HG02678 (cell line): ENCODE results near the gene CUEDC1.
"Not testable (repeated sequence)": the region's sequence is repeated elsewhere in the genome, so short reads cannot be mapped to it uniquely, and the experiment has no call there.

ENCODE experiments used
- ATAC-seq: cut with Tn5 transposase; IDR thresholded peaks from one replicate; pipeline ENCODE4 v1.9.1; 2021; ENCODE audit warnings: mild to moderate bottlenecking, moderate library complexity; ENCODE audit not compliant: unreplicated experiment

The CUEDC1 gene

DNA sequence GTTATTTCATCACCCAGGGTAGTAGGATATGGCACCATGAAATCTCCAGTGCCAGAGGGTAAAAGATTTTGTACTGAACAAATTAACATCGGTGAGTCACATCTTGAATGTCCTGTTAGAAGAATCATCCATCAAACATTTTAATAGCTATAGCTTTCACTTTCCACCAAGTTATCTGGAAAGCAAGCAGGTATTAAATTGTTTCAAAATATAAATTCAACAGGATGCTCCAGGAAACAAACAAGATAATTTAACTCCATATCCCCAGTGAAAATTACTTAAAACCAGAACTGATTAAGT is 30.4 kb upstream of the CUEDC1 start:
- ATAC-seq = no peak

DNA sequence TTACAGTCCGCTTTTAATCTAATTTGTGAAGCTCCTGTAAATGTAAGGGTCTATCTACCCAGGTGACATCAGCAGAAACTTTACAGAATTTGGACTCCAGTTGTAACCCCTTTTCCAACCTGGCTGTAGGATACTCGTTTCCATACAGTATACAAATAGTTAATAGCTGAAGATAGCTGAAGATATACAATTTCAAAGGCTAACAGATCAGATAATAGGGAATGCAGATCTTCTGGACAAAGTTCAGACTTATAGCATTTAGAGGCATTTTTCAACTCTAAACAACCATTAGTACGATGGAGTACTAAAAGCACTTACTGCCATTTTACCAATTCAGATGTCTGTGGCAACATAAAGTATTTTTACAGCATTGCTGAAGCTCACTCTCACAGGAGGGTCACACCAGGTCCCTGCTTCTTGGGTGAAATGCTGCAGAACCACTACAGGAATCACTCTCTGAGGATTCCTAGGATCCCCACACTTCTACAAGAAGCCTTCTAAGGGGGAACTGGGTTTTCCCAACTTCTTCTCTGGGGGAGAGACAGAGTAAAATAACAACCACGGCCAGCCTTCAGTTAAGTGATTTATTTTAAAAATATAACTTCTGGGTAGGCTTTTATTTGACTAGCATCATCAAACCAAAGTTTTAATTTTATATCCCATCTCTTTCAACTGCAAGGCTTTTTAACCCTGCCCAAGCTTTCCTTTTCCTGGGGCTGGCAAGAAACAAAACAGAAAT is 29.9 kb upstream of the CUEDC1 start:
- no peak for ATAC-seq

DNA sequence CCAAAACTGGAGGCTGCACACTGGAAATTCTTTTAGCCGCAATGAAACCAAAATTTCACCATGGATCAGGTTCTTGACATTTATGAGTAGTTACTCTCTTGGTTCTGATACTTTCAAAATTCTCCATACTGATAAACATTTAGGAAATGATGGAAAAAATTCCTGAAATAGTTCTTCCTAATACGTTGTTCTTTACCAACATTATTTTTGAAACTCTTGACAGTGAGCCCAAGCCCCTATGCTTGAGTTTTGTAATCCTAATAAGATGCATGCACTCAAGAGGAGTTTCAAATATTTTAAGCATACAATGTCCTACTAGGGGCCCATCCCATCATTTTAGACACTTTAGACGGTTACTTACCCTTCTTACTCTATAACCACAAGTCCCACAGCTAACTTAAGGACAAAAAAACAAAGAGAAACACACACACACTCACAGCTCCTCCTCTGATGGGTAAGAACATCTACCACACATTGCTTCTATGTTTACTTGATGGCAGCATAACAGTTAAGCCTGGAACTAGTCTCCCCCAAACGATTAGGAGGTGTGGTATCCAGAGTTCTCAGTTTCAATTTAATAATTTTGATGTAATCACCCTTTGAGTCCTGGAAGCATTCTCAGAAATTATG is 29.2 kb upstream of the CUEDC1 start:
- no peak for ATAC-seq

DNA sequence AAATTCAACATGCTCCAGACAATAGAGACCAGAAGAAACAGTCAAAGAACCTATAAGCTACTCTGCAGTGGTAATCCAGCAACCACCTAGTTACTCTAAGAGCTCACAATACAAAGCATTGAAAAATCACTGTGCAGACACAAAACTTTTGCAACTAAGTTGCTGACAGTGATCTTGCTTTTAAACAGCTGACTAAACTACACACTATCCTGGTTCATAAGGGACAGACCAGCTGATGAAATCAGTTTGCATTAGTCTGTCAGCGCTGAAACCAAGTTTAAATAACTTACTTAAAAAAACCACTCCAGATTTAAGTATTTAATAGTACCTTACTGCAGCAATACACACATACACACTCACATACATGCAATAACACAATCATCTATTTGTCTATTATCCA is 28.2 kb upstream of the CUEDC1 start:
- ATAC-seq = no peak

DNA sequence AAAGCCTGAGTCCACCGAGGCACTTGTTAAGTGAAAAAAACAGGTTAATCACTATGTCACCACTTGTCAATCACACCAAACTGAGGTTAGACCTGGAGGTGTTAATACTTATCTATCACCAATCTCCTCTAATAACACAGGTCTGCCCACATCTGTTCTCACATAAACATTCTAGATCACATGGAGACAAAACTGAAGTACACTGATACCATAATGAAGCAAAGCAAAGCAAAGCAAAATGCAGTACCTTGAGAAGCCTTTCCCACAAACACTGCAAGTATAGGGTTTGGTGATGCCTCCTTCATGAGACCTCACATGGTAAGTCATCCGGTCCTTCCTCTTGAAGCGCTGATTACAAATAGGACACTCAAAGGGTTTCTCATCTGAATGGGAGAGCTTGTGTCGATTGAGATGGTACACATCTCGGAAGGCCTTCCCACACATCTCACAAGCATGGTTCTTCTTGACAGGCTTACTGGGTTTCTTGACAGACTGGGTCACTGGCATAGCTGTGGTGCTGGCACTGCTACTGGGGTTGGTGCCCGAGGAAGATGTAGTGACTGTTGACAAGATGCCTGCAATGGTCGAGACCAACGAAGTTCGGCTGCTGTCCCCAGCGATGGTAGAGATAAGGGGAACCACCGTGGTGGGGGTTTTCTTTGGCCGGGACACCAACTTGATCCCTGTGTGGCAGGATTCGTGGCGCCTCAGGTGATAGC is 27.4 kb upstream of the CUEDC1 start:
- ATAC-seq = no peak

DNA sequence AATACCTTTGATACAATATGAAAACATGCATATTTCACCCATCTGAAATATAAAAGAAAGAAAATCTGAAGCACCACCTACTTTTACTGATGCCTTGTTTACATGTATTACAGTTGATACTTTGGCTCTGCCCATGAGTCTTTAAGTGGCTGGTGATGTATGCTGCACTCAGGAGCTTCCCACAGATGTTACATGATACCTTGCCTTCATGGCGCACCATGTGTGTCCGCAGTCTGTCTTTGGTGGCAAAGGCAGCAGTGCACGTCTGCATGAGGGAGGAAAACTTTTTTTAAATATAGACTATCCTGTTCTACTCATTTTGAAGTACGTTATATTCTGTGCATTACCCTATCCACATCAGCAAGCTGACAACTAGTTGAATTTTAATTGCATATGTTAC is 25.3 kb upstream of the CUEDC1 start:
- ATAC-seq = no peak

DNA sequence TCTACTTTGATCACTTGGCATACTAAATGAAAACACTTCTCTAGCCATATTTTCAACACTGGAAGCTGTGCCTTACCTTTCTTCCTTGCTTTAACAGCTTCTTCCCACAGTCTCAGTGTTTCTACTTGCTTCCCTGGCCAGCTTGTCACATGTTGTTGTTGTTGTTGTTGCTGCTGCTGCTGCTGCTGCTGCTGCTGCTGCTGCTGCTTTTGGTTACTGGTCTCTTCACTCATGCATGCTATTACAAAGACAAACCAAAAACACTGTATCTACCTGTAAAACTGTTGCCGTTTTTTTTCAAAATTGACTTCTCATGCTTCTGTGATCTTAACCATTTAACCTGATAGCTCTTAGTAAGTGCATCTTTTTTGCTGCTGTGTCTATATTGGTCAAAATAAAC is 23.9 kb upstream of the CUEDC1 start:
- ATAC-seq = no peak

DNA sequence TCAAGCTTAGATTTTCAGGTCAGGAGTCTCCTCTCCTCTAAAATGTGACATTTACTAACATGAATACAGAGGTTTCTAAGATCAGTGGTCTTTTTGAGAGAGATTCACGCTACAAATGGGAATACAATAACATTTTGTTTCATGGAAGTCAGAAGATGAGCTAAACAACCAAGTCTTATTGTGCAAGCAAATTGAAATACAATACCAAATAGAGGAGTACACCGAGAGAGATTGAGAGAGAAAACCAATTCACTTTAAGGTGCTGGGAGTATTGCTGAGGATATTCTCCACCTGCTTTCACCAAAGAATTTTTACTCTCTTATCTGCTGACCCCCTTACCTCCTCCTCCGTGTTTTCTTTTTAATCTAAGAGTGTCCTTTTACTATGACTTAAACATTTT is 21.4 kb upstream of the CUEDC1 start:
- ATAC-seq = no peak

DNA sequence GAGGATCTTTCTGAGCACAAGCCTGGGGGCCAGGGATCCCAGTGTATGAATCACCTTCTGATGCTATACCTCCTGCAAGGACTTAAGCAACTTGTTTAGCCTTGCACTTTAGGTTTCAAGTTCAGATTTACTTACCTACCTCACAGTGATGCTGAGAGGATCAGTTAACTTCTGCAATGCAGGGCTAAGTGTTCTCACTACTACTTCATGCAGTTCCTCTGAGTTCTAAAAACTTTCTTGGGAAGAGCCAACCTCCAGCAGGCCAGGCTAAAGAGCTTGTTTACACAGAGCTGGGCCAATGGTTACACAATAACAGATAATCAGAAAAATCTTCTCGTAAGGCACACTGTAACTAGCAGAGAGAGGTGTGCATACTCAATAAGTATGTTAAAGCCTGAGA is 19.8 kb upstream of the CUEDC1 start:
- ATAC-seq = no peak

DNA sequence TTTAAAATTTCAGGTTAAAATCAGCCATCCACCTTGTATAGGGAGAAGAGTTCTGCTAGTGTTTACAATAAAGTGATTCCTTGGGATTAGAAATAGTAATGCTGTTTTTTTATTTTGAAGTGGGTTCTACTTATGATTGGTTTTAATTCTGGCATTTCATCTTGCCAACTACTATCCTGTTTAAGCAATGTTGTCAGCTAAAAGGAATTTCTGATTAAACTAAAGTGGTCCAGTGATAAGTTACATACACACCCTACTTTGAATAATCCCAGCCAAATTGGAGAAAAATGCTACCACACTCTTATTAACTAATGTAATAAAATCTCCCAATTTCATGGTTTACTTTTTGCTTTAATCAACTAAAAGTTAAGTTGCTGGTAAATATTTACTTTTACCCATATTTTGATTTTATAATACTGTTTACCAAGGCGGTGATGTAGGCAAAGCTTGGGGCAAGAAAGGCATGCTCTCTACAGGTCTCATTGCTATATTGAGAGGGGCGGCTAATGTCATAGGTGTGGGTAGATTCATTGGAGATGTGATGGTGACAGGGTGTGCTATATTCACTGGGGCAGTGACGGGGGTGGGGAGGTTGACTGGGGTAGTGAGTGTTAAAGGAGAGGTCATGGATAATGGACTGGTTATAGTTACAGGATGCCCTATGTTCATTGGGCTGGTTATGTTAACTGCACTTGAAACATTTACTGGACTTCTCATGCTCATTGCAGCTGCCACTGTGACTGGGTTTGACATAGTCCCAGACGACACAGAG is 19.0 kb upstream of the CUEDC1 start:
- not testable (repeated sequence) for ATAC-seq

DNA sequence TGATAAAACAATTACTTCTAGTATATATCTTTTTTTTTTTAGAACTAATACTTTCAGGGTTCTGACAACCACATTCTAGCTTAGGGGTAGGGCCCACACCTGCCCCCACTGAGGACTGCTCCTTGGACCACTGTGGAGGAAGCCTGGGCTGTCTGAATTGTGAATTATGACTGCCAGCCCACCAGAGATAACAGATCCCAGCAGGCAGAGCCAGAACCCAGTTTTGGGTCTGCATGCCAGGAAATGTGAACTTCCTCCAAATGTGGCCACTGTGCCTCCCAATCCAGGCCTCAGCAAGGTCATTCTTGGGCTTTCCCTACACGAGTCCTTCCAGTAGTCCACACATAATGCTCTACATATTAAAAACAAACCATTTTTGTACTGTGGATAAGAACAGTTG is 16.9 kb upstream of the CUEDC1 start:
- ATAC-seq = no peak

DNA sequence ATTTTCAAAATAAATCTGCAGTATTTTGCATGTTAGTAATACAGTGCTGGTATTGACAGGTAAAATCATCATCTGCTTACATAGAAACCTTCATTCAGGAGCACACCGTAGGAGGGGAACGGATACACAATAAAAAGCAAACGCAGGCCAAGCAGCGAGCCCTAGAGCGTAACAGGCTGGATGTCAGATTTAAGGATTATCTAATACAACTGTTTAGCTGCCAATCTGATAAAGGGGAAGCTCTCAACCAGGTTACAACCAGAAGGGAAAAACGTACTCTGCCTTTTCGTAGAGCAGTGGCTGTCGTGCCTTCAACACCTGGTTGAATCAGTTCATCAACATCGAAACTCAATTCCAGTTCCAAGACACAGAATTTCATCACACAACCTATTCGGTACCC is 16.4 kb upstream of the CUEDC1 start:
- no peak for ATAC-seq

DNA sequence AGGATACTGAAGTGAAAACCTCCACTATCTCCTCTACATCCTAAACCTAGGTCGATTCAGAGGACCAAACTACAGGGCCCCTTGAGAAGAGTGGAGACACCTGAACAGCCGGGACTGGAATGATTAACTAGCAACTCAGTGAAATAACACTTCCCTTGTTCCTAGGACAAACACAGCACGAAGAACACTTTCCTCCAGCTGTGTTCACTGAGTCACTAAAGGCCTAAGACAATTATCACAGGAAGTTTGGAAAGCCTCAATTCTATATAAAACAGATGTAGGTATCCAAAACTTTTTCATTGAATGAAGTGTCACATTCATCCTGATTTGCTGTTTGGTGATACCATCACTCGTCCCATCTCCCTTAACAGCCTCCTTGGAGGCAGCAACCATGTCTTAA is 15.5 kb upstream of the CUEDC1 start:
- ATAC-seq = no peak

DNA sequence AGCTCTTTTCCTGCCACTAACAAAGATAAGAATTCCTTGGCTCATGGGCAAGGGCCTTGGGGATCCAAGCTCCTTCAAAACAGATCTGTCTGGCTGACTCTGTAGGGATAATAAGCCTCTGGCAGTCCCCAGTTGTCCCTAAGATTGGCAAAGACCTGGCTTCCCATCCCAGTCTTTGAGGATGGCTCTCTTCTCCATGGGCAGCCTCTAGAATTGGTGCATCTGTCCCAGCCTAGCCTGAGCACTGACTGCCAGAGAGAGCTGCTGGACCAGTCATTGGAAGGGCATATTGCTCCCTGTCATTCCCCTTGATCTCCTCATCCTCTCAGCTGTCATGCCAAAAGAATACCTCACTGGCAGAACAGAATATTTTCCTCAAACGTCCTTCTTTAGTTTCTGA is 13.2 kb upstream of the CUEDC1 start:
- no peak for ATAC-seq

DNA sequence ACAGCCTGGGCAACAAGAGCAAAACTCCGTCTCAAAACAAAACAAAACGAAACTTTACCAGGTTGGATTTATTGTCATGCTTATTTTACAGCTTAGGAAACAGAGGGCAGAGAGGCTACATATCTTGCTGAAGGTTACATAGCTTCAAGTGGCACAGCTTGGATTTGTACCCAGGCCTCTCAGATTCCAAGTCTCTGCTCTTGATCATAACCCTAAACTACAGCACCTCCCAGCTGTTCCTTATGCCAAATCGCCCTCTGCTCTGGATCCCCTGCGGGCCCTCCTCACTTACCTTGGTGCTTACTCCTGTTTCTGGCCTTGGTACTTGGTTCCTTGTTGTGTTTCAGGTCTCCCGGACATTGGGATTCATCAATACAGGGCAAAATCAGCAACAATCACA is 11.7 kb upstream of the CUEDC1 start:
- no peak for ATAC-seq

DNA sequence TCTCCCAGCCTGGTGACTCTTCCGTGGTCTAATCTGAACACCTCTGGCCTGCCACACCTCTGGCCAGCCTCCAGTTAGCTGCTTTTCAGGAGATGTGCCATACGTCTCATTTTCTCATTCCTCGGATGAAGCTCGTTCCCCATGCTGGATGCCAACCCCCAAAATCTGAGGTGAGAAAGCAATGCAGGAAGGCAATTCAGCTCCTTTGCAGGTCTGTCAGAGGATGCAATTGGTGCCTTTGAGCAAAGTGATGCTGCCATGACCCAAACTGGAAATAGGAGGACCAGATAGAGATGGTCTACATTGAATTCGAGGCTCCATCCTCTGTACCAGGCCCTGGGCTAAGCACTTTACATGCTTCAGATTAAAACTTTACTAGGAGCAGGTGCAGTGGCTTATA is 11.0 kb upstream of the CUEDC1 start:
- no peak for ATAC-seq

DNA sequence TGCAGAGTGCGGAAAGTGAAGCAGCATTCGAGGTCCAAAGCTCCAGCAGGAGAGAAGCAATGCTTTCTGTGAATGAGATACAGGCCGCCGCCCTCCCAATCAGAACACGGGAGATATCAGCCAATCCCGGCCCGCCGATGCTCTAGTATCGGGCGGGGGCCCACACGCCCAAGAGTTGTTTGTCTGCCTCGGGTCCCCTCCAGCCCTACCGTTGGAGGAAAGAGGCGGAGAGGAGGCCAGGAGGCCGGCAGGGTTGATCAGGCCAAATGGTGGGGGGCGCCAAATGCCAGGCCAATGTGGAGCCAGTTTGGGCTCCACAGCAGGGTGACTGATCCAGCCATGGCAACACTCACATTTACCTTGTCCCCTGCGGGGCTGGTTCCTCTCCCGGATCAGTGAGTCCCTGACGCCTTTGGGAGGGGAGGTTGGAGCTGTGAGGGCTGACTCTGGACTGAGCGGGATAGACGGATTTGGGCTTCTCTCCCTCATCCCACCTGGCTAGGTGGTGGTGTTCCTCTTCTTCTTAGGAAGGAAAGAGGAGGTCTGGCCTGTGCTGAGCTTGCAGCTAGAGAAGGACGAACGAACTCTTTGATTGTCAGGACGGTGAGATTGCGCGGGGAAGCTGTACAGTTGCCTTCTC is 10.4 kb upstream of the CUEDC1 start:
- ATAC-seq = no peak

DNA sequence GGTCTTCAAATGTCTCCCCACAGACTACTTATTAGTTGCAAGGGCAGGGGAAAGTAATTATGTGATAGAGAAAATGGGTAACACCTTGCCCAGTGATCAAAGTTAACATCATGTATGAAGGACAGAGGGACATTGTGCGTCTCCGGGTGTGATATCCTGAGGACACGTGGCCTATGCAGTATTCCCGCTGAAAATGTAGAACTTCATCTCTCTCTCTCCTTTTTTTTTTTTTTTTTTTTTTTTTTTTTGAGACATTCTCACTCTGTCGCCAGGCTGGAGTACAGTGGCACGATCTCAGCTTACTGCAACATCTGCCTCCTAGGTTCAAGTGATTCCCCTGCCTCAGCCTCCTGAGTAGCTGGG is 7.9 kb upstream of the CUEDC1 start:
- no peak for ATAC-seq

DNA sequence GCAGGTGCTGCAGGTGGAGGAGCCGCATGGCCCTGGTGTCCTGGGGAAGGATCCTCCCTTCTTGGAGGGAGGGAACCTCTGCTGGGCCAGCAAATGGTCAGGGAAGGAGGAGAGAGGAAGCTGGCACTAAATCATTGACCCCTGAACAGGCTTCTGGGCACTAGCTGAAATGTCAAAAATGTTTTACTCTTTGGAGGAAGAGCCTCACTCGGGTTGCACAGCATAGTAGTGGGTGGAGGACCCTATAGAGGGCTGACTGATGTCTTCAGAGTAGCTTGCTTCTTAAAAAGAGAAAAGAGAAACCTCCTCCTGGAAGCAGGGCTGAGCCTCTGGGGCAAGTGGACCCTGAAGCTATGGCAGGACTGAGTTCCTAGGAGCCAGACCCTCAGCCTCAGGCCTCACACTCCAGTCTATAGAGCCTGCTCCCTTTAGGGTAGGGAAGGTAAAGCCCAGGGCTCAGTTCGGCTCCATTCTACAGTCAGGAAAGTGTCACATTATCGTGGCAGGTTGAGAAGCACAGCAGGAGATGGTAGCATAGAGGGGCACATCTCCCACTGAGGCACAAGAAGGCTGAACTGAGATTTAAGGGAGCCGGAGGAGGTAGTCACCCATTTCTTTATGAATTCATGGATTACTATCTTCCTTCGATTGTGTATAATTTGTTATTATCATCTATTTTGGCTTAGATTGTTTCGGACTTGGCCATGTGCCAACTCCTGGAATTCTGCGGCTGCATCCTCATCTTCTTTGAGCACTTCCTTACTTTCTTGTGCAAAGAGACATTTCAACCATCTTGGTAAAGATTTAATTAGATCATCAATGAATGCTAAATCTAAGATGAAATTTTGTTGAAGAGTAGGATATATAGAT is 7.3 kb upstream of the CUEDC1 start:
- no peak for ATAC-seq

DNA sequence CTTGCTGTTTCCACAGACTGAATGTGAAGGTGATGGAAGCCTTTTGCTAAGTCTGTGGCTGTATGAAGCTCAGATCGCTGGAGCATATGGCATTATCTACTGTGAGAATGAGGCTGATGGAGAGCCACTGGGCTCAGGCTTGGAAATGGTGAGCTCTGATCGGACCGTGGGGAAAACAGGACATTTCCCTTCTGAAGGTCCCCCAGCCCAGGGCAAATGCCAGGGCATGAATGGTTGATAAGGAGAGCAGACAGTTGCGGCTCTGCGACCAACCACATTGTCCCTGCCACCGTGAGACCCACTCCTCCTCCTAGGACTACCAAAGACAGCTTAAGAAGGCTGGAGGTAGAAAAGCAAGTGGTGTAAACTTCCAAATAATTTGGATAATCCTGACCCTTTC is 4.7 kb upstream of the CUEDC1 start:
- ATAC-seq = no peak
